ENCODE data around the gene TRABD2A.
"Not testable (repeated sequence)": the region's sequence is repeated elsewhere in the genome, so short reads cannot be mapped to it uniquely, and the experiment has no call there.

TRABD2A gene

DNA sequence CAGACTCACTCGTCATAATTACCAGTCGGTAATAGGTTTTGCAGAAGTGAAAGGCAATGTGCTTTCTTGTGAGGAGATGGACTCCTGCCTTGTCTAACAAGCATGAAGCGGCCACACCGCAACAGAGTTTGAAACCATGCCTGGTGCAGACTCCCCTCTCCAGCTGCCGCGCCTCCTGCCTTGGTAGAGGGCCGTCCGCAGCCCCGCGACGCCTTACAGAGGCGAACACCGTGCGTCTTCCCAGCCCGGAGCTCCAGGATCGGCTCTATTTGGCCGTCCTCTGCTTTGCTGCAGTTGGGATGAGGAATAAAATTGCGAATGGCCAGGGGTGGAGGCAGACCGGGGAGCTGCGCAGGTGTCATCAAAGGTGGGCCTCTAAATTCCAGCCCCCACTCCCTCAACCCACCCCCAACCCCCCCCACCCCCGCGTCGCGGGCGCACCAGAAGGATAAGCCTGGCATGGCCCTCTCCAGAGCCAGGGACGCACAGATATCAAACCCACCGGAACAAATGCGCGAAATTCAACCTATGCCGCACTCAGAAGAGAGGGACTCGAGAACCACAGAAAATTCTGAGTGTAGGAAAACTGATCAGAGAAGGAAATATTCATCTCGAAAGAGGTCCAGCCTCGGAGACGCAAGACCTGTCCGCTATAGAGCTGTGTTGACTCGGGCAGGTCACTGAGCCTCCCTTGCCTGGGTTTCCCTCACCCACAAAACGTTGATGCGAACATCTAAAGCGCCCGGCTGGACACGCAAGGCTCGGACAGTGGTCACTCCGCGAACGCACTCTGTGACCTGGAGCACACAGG lies 1.1 kb downstream of the TRABD2A start:
- no peak for DNase-seq

DNA sequence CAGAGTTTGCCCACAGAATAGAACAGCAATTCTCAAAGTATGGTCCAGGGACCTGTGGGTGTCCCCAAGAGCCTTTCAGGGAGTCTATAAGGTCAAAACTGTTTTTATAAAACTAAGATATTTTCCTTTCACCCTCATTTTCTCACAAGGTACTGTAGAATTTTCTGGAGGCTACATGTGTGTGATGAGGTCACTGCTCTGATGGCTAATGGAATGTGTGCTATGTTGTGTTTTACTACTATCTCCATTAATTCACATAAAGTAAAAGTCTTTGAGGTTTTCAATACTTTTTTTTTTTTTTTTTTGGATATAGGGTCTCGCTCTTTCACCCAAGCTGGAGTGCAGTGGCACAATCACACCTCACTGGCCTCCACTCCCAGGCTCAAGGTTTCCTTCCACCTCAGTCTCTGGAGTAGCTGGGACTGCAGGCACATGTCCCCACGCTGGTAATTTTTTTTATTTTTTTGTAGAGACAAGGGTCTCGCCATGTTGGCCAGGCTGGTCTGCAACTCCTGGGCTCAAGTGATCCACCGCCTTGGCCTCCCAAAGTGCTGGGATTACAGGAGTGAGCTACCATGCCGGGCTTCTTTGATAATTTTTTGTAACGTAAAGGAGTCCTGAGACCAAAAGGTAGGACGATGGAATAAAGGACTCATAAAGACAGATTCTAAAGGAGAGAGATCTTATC lies 1.8 kb downstream of the TRABD2A start:
- DNase-seq = no peak

DNA sequence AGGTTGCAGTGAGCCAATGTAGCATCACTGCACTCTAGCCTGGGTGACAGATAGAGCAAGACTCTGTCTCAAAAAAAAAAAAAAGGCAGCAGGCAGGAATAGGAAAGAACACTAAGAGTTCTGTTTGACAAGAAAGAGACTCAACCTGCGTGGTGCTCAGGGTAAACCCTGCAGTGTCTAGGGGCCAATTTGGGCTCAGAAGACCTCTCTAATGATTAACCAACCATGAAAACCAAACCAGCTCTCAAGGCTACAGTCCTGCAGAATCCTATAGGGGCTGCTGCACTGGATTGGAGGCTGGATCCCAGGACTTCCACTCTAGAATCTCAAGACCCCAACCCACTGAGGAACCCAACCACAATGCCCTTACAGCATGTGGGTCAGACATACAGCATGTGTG lies 2.4 kb downstream of the TRABD2A start:
- DNase-seq = no peak

DNA sequence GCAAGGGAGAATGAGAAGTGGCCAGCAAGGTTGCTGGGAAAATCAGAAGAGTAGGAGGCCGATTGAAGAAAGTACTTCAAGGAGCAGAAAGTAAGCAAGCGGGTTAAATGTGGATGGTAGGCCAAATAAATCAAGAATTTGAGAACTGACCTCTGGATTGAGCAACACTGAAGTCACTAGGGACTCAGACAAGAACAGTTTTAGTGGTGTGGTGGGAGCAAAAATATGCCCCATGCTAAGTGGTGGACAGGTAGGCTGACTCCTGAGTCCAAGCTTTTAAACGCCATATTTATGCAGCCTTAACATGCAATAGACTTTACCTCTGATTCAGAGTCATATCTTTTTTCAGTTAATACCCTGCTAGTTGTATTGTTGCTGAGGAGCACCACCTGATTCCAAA lies 4.5 kb downstream of the TRABD2A start:
- no peak for DNase-seq

DNA sequence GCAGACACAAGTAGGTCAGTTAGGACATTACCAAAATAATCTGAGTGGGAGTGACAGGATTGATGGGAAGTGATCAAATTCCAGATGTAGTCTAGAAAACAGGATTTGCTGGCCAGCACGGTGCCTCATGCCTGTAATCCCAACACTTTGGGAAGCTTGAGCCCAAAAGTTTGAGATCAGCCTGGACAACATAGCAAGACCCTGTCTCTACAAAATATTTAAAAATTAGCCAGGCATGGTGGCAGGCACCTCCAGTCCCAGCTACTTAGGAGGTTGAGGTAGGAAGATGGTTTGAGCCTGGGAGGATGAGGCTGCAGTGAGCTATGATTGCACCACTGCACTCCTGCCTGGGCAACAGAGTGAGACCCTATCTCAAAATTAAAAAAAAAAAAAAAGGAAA lies 5.3 kb downstream of the TRABD2A start:
- DNase-seq = not testable (repeated sequence)

DNA sequence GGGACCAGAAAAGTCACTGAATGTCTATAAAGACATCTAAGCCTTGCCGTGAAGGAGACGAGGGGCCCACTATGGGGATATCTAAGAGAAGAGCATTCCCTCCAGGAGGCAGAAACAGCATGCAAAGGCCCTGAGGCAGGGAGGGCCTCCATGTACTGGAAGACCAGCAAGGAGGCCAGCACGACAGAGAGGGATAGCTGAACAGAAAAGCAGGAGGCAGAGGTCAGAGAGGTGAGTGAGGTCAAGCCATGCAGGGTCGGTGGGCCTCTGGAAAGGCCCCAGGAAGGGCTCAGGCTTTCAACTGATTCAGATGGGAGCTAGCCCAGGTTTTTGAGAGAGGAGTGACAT lies 5.7 kb downstream of the TRABD2A start:
- DNase-seq = no peak

DNA sequence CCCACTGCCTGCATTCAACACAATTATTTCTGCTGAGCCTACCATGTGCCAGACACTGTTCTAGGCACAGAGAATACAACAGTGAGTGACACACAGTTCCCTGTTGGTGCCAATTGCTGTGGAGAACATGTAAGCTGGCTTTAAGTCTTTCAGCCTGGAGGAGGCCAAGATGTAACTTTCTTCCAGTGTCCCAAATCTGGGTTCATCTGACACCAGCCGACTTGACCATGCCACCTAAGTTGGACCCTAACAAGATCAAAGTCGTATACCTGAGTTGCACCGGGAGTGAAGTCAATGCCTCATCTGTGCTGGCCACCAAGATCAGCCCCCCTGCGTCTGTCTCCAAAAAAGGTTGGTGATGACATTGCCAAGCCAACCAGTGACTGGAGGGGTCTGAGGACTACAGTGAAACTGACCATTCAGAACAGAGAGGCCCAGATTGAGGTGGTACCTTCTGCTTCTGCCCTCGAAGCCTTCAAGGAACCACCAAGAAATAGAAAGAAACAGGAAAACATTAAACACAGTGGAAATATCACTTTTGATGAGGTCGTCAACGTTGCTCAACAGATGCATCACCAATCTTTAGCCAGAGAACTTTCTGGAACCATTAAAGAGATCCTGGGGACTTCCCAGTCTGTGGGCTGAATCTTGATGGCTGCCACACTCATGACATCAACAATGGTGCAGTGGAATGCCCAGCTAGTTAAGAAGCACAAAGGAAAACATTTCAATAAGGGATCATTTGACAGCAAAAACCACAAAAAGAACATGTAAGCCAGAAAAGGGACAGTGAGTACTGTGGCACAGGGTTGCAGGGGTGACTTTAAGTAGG lies 6.3 kb downstream of the TRABD2A start:
- DNase-seq = no peak

DNA sequence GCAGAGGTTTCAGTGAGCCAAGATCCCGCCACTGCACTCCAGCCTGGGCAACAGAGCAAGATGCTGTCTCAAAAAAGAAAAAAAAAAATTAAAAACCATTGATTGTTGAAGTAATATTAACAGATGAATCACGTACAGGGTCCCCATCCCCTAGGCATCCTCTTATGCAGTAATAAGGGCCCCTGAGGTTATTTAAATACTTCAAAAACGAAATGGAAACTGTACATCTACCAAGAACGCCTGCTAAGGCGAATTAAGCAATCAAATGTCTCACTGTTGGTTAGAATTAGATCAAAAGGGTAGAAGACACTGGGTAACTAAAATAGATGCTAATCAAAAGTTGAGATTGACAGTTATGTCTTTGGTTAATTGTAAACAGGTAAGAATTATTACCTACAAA lies 7.5 kb downstream of the TRABD2A start:
- DNase-seq = no peak

DNA sequence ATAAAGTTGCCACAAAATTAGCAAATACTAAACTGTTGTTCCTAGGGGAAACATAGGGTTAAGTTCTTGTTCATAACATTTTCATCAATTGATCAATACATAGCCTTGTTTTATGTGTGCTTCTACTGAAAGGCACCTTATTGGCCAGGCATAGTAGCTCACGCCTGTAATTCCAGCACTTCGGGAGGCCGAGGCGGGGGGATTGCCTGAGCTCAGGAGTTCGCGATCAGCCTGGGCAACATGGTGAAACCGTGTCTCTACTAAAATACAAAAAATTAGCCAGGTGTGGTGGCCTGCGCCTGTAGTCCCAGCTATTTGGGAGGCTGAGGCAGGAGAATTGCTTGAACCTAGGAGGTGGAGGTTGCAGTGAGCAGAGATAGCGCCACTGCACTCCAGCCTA lies 8.2 kb downstream of the TRABD2A start:
- not testable (repeated sequence) for DNase-seq

DNA sequence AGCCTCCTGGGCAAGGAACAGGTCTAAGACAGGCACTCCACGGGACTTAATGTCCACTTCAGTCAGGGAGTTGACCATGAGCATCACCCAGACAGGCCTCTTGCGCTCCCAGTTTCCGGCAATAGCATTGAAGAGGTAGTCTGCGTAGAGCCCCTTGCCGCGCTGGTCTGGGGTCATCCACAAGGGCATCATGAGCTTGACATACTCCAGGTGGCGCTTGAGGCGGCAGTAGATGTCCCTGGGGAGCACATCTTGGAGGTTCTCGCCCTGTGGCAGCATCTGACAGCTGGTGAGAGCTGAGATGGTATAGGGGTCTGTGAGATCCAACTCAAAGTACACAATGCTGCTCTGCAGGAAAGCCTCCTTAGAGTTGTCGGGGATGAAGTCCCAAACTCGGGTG lies 10.6 kb downstream of the TRABD2A start:
- DNase-seq = no peak

DNA sequence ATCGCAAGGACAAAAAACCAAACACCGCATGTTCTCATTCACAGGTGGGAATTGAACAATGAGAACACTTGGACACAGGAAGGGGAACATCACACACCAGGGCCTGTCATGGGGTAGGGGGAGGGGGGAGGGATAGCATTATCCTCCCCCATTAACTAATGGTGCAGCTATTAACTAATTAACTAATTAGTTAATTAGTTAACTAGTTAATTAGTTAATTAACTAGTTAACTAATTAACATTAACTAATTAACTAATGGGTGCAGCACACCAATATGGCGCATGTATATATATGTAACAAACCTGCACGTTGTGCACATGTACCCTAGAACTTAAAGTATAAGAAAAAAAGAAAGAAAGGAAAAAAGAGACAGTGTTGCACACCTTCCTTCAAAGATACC lies 12.6 kb downstream of the TRABD2A start:
- DNase-seq = not testable (repeated sequence)

DNA sequence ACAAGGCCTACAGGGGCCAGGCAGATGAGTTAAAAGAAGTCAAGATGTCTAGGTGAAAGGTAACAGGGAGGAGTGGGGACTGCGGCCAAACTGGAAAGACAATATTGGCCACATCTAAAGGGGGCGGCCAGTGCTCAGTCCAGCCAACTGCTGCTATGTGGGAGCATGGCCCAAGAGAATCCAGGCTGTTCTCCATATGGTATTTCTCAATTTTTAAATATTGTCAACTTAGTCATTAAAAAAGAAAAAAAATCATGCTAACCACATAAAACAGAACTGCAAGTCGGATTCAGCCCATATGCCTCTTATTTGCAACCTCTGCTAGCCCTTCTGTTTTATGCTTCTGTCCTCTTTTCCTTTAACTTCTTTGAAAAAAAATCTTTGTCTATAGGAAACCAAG lies 14.8 kb downstream of the TRABD2A start:
- DNase-seq = no peak

DNA sequence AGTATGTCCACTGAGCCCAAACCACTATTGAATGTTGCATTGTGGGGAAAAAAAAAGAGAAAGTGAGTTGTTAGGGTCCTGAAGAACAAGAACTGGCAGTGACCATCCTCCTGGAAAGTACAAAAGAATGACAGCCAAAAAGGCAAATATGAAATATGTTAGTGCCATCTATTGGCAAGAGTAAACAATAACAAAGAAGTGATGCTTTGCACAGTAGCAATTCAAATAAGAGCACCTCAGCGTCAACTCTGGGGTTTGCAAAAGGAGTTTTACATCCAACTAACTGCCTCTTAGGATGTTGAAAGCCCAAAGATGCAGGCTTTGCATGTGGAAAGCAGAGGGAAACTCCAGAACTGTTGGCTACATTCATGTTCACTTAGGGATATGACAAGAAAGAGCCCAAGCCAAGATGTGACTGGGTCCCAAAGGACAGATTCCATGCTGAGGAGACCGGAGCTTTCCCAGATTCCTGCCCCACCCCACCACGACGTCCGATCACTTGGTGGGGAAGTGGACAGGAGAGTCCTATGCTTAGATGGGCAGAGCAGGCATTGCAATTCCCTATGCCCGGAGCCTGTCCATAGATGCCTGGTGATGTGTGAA lies 15.6 kb downstream of the TRABD2A start:
- no peak for DNase-seq

DNA sequence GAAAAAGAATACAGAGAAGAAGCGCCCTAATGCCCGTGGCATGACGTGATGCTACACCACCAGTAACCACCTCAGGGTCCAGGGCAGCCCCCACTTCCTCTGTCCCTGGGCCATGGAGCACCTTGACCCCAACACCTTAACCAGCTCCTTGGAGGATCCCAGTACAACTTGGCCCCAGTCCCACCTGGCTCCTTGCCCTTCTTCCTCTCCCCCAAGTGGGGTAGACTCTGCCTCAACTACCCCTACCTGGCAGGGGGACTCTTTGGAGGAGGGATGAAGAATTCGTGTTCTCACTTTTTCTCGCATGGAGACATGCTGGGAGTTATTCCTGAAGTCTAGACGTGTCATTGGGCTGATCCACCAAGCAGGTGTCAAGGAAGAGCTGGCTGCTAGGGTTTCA lies 18.9 kb downstream of the TRABD2A start:
- DNase-seq = no peak

DNA sequence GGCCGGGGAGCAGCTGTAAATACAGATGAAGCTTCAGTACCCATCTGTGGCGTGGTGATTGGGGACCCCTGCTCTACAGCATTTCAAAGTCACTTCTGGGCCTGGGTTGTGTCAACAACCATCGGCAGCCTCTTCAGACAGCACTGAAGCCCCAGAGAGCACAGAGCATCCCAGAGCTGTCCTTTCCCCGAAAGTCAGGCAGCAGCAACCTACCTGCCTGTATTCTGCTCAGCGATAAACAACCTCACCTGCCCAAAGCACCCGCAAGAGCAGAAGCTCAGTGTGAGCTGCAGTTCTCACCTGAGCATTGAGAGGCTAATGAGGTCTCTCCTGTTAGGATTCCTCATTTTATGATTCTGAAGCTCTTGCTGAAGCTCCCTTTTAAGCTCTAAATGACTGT lies 19.3 kb downstream of the TRABD2A start:
- no peak for DNase-seq

DNA sequence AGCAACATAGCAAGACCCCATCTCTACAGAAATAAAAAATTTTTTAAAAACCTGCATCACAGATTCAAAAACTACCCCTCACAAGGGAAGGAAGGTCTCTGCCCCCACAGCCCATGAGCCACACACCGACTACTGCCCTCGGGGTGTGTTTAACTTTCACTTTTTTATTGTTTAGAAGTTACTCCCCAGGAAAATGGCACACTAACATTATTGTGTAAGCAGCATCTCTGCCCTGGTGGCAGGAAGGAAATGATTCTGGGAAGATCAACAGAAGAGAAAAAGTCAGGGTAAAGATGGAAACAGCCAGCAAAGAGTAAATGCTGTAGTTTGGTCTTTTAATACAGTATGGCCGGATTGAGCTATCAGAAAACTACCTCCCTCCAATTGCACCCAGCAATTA lies 21.9 kb downstream of the TRABD2A start:
- no peak for DNase-seq

DNA sequence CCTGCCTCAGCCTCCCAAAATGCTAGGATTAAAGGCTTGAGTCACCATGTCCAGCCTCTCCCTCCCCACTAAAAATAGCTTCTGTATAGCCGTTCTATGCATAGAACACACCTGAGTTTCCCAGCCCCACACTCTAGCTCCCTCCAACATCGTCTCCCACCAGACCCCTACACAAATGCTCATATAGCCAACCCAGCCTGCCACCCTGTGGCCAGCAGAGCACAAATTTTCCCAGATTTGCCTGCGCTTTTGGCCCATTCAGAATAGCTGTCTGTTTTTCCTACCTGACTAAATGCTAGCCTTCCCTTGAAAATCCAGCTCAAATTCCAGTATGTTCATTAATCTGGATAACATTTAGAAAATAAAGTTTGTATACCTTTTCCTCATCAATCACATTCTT lies 22.8 kb downstream of the TRABD2A start:
- no peak for DNase-seq

DNA sequence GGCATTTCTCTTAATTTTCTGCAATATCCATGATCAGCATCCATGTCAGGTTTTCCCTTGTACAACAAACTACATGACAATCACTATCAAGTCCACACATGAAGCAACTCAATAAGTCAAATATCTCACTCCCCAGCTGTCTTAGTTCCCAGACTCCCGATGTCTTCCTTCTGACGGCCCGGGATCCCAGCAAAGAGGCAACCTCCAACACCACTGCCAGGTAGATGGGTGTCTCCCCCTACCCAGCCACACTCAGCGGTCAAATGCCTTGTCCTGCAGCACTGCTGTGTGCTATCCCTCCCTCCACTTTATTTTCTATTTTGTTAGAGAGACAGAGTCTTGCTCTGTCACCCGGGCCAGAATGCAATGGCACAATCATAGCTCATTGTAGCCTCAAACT lies 23.3 kb downstream of the TRABD2A start:
- DNase-seq = no peak

DNA sequence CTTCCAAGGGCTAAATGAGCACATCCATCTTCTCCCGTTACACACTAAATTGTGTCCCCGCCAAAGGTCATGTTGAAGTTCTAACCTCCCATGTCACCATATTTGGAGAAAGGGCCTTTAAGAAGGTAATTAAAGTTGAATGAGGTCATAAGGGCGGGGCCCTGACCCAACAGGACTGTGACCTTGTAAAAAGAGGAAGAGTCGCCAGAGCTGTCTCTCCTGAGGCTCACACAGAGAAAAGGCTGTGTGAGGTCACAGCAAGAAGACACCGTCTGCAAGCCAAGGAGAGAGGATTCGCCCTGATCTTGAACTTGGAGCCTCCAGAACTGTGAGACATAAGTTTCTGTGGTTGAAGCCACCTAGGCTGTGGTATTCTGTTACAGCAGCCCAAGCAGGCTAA lies 24.1 kb downstream of the TRABD2A start:
- DNase-seq = no peak

DNA sequence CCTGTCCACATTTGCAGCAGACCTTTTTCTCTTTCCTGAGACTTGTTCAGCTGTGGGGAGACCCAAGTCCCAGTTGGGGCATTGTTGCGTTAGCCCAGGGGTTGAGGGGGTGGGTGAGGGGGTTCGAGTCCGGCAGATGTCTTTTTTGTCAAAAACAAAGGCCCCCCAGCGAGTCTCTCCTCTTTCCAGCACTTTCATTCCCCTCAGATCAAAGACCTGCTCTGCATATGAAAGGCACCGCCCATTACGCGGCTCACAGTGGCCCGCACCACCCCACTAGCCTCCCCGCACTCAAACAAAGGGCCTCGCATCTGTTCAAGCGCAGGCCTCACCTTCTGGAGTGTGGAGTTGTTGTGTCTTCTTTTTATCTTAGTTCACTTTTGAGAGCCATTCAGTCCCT lies 25.2 kb downstream of the TRABD2A start:
- no peak for DNase-seq

DNA sequence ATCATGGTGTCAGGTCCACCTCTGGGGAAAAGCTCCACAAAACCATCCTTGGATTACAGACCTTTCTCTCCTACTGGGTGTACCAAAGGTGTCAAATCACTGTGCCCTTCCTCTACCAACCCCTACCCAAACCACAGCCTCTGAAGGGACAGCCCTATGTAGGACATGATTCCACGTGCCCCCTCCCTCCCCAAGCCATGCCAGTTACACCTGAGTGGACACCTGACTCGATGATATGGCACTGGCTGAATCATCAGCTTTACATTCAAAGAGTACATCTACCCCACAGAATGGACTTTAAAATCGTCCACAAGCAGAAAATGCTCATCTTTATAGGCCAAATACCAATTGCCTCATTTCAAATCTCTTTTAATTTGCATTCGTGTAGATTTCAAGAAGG lies 26.0 kb downstream of the TRABD2A start:
- DNase-seq = no peak

DNA sequence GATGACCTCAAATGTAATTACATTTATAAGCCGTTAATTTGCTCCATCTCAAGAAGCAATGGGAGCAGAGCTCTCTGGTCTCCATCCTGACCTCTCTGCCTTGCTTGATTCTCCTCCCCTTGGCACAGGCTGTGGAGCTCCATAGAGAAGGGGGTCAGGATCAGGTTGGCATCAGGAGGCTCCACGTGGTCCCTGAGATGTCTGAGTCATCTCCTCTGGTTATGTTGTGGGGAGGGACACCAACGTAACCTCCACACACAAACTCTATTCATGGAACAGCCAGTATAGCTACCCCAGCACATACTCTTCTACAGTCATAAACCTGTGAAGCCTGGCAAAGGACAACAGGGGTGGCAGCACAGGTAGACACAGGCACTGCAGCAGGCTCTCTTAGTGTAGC lies 29.0 kb downstream of the TRABD2A start:
- no peak for DNase-seq

DNA sequence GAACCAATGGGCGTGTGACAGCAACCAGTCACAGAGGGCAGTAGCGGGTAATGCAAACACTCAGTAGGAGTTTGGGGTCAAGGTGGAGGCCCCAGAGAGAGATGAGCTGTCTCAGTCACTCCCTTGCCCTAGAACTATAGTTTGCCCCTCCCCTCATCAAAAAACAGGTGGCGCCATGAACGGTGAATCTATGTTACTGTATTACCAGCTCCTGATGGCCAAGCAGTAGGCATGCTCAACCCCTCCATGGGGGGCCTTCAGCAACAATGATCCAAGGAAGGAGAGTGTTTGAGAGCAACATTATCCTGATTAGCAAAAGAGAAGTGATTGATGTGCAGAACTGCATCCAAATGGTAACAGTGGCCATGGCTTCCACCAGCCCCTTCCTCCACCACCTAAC lies 30.4 kb downstream of the TRABD2A start:
- no peak for DNase-seq

Data from NCI-H2081 (cell line).